Dermis microvascular lymphatic vessel endothelial cell (primary cell): ENCODE measurements around the gene NELL2. TPM values are rescaled to one million over a fixed set of nuclear protein-coding genes. Genes with fewer than 3 reads are reported as not detected.
A peak's percentile ranks its signal among the peaks of the same experiment; 100 is the strongest.
"Not testable (repeated sequence)": the region's sequence is repeated elsewhere in the genome, so short reads cannot be mapped to it uniquely, and the experiment has no call there.

Experiments used
- DNase-seq, 2 donors: peaks; one replicate each; pipeline versions ENCODE4 v3.0.0 to v3.0.0-alpha.2; 2010; ENCODE audit warnings: low read depth in 2 of 2
- total RNA-seq: library from RNA; depleted of rRNA; stranded (reverse); fragments of >200 nt; gene quantifications from 2 replicates; pipeline ENCODE4 v1.2.1, GENCODE V29; 2014

Gene NELL2
- total RNA-seq, 1 donor from 2014 or later = not detected

- DNase-seq = no peak
Measured at GRCh38 chr12:44847888-44848702, 28.0 kb downstream of the NELL2 start.

DNA sequence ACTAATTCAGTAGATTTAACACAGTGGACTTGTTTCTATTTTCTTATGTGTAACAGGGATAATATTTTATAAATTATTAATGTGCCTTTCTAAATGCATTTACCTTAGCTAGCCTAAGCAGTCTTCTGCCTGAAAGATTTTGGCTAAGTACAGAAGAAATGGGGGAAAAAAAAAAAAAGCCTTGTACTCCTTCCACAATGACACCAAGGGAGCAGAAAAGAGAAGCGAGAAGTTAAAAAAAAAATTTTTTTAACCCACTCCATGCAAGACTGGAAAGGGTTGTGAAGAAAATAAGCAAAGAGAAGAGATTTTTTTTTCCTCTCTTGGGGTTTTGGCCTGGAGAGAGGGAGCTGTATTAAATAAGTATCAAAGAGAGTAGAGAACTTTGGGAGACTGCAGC lies 28.7 kb downstream of the NELL2 start:
- DNase-seq = no peak

DNA sequence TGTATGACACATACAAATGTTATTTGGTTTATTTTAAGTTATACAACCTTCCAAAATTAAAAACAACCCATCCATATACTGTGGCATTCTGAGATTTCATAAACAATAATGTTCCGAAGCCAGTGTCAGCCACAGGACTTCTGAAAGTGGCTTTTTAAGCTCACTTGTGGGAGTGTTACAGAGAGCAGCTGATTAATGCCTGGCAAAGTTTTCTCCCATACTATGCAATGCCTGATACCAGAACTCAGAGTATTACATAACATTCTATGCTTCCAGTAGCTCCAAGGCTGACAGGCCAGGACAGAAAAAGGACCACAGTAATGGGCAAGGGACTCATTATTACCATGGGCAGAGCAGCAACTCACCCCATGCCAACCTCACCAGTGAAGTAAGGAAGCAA lies 29.3 kb downstream of the NELL2 start:
- DNase-seq = no peak

- DNase-seq = no peak
Measured at GRCh38 chr12:44842669-44843068, 33.4 kb downstream of the NELL2 start.

DNA sequence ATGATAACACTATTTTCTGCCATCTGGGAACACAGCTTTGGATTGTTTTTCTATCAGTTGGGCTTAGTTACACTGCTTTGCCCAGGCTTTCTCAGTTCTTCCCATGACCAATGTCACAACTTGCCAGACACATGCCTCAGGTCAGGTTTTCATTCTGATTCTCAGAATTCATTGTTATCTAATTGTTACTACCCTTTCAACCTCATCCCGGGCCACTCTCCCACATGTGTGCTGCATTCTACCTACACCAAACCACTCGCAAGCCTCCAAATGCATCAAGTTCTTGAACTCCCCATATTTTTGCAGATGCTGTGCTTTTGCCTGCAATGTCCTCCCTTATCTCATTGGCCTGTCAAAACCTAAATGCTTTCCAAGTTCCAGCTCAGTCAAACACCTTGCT lies 36.3 kb downstream of the NELL2 start:
- no peak for DNase-seq

DNA sequence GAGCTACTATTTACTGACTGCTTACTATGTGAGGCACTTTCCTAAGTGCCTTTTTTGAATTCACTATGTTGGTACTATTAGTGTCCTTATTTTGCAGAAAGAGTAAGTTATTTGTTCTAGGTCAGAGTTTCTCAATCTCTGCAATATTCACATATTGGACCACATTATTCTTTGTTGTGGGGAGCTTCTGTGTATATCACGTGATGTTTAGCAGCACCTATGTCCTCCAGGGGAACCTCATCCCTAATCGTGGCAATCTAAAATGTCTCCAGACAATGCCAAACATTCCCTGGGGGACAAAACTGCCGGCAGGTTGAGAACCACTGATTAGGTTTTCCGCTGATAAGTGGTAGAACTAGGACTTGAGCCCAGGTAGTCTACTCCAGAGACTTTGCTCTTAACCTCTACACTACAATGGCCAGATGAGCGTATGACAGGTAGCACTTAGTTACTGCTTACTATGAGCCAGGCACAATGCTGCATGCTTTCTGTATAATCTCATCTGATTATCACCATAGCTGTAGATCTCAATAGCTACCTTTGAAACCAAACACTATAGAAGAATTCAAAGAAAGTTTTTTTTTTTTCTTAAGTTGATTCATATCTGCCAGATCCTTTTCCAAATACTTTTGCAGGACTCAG lies 38.9 kb downstream of the NELL2 start:
- no peak for DNase-seq

DNA sequence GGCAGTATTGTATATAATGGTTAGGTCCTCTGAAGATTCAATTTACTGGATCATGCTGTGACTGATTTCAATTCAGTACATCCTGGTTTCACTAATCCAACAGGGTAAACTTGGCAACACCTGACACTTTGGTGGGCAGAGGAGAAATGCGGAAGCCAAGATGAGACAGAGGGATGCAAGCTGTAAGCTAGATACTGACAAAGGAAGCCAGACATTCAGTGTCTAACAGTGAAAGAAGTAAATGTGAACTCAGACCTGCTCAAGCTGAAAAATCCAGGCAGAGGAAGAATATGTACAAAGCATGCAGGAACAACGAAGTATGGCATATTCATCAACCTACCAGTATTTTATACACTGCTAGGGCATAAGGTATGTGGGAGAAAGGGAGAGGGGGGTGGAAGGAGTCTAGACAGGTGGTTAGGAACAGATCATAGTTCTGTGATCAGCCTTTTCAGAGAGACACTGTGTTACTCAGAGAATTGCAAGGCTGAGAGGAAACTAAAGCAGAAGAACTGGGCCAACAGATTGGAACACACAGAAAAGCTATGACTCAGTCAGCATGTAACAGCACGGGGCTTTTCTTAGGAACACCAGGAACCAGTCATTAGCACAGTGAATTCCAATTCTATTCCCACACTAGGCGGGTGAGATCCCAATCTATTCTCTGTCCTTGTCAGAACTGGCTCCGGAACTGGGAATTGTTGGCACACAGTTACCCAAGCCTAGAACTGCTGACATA lies 40.3 kb downstream of the NELL2 start:
- no peak for DNase-seq

DNA sequence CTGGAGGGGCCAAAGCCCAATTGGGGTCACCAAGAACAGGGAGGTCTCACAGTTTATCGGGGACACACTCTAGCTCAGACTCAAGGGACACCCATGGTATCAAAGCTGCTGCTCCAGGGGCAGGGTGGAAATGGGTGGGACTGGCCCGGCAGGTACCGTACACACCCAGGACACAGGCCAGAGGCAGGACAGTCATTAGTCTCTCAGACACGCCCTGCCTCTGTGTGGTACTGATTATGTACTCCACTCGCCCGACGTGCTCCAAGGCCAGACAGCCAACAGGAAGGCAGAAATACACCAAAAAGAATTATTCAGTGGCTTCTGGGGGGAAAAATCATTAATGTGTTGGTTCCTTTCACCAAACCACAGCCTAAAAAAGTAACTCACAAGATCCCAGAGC lies 41.1 kb downstream of the NELL2 start:
- not testable (repeated sequence) for DNase-seq

GRCh38 chr12:44833561-44833960 lies 42.6 kb downstream of the NELL2 start:
- DNase-seq = no peak

- no peak for DNase-seq
Measured at GRCh38 chr12:44830566-44831055, 45.5 kb downstream of the NELL2 start.

DNA sequence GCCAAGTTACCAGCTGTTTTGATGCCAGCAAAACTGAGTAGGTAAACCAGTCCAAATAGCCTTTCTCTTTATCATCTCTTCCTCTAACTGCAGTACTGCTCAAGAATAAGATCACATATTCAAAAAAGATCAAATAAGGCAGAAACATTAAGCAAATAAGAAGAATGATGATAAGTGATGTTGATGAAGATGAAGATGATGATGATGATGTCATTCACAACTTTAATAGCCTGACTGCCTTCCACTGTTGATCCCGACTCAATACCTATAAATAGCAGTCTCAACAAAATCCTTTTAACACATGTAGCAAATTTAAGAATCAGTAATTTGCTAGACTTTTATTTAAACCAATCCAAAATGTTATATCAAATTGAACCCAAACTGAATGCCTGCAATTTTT lies 47.1 kb downstream of the NELL2 start:
- no peak for DNase-seq

DNA sequence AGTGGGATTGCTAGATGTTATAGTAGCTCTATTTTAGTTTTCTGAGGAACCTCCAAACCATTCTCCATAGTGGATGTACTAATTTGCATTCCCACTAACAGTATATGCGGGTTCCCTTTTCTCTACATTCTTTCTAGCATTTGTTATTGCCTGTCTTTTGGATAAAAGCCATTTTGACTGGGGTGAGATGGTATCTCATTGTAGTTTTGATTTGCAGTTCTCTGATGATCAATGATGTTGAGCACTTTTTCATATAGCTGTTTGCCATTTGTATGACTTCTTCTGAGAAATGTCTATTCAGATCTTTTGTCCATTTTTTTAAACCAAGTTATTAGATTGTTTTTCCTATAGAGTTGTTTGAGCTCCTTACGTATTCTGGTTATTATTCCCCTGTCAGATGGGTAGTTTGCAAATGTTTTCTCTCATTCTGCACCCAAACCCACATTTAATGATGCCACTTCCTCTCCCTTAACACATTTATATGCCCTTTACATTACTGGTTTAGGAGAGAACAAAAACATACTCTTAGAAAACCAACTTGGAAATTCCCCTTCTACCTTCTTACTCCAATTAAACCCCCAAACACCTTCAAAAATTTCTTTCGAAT lies 48.2 kb downstream of the NELL2 start:
- DNase-seq = no peak

DNA sequence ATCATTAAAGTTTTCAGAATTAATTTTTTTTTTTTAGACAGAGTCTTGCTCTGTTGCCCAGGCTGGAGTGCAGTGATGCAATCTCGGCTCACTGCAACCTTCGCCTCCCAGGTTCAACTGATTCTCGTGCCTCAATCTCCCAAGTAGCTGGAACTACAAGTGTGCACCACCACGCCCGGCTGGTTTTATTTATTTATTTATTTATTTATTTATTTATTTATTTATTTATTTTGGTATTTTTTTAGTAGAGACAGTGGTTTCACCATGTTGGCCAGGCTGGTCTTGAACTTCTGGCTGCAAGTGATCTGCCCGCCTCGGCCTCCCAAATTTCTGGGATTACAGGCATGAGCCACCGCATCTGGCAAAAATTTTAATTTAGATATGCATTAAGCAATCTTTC lies 54.4 kb downstream of the NELL2 start:
- DNase-seq = not testable (repeated sequence)

GRCh38 chr12:44819884-44820283 lies 56.2 kb downstream of the NELL2 start:
- no peak for DNase-seq

DNA sequence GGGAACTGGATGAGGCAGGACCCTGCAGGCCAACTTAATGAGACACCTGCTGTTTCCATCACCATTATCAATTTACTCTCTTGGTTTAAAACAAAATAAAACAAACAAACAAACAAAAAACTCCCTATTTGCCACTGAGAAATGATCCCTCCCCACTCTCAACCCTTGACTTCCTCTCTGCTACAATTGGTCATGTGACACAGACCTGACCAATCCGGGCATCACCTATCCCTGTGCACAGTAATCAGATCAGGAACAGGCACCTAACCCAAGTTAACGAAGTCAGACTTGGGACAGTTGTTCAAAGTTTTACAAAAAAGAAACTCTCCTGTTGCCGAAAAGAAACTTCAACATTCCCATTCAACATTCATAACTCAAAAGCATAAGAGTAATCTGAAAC lies 58.4 kb downstream of the NELL2 start:
- no peak for DNase-seq

DNA sequence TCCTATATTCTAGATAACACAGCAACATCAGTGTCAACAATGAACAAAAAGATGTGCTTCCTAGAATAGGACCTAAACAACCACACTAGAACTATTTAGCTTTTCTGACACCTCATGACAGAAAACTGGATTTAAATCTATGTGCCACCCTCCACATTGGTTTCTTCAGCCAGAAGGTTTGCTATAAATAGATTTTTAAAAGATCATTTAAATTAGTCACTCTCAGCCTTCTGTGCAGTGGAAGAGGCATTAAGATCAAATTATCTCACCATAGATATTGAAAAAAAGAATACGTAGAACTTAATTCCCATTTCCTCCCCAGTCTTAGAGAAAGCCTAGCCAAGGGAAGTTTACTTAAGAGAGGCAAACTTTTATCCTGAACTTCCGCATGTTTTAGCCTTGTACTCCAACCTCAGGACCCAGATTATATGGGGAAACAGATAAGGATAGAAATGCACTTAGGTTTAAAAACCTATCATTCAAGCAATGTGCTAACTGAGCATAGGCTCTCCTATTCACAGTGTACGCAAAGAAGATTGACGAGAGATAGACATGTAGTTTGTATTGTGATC lies 59.6 kb downstream of the NELL2 start:
- no peak for DNase-seq

DNA sequence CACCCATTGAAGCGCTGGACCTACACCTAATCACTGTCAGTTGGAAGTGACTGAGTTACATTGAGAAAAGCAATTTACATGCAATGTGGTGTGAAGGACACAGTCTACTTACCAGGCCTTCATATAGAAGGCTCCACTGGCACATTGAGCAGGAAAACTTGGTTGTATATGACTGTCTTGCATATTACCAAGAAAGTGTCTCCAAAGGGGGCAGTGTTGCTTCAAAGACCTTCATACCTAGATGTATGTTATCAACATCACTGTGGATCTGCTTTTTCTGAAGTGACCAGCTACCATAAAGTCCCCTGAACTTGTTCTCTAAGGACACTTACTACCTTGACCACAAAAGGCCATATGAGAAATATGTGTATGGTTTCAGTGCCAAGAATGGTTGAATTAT lies 64.1 kb downstream of the NELL2 start:
- DNase-seq = peak in 1 of 2 donors; percentile 0

DNA sequence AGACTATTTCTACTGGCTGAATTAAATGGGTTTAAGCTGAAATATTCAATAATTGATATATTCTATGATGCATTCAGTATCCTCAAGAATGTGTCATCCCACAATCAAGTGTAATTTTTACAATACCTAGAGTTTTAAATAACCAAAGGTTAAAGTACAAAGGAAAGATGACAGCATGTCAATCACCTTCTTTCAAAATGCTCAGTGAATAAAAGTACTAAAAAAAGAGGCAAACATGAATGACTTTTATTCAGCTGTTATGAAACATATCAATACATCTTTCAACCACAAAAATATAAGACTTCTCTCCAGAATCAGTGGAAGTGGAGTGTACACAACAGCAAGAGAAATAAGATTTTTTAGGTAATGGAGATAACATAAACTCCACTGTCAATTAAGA lies 72.0 kb downstream of the NELL2 start:
- DNase-seq = no peak

DNA sequence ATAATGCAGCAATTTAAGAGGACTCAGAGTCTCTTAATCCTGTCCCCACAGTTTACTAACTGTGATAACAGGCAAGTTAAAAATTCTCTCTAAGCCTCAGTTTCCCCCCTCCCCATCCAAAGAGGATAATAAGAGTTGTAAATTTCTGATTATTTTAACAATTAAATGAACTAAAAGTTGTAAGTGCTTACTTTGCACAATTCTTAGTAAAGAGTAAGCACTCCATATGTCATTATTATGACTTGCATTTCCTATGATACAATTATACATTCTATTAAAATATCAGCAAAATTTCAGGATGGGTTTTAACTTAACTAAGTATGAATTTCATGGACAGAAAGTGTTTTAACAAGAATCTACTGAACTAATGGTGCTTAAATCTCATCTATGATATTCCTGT lies 80.1 kb downstream of the NELL2 start:
- no peak for DNase-seq

DNA sequence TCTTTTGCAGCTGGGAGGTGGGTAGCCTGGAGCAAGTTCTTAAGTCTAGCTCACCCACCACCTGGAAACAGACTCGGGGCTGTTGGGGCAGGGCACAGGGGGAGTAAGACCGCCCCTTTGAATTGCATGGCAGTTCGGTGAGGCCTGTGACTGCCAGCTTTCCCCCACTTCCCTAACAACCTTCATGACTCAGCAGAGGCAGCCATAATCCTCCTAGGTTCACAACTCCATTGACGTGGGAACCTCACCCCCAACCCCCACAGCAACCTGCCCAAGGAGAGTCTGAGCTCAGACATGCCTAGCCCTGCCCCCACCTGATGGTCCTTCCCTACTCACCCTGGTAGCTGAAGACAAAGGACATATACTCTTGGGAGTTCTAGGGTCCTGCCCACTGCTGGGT lies 87.4 kb downstream of the NELL2 start:
- no peak for DNase-seq

- DNase-seq = no peak
Measured at GRCh38 chr12:44780221-44780790, 95.8 kb downstream of the NELL2 start.
